PC-9 (cell line): ENCODE measurements around the gene ADCY4. TPM values are rescaled to one million over a fixed set of nuclear protein-coding genes. Genes with fewer than 3 reads are reported as not detected.

ENCODE experiments used
- BruUV-seq: library from RNA; stranded (reverse); fragments of 400-500 nt; replicated peaks from 2 replicates; lab custom pipeline; 2021; lab: Mats Ljungman, UMichigan
- CTCF ChIA-PET: fragments of 300-600 bp; sonication (Branson Sonifier 250); formaldehyde crosslinking; loops from one replicate; lab custom pipeline; 2022; ENCODE audit warnings: antibody characterized with exemption; lab: Charles Lee
- POLR2A ChIA-PET: fragments of 300-600 bp; sonication (Branson Sonifier 250); formaldehyde crosslinking; loops from one replicate; lab custom pipeline; 2022; ENCODE audit warnings: antibody characterized with exemption; ENCODE audit not compliant: unreplicated experiment; lab: Charles Lee
- DNase-seq, 2 experiments: peaks; one replicate each; pipeline versions ENCODE4 v3.0.0 to v3.0.0-alpha.2; 2015 to 2022; ENCODE audit warnings: mixed read lengths in 1 of 2
- H2AFZ ChIP-seq: fragments of 200-600 bp; sonication (generic); 2 replicates; pipeline ENCODE4 v1.8.1; 2017; ENCODE audit warnings: antibody characterized with exemption
- H3F3A ChIP-seq: fragments of 200-600 bp; sonication (generic); 2 replicates; pipeline ENCODE4 v1.8.1; 2017; ENCODE audit warnings: antibody characterized with exemption, mild to moderate bottlenecking, low read depth; ENCODE audit not compliant: insufficient read depth
- H3K27ac ChIP-seq: fragments of 200-600 bp; sonication (generic); 2 replicates; pipeline ENCODE4 v1.6.1; 2016; ENCODE audit warnings: mixed run types
- H3K27me3 ChIP-seq: fragments of 200-600 bp; sonication (generic); 2 replicates; pipeline ENCODE4 v1.6.1; 2016; ENCODE audit warnings: low read depth, mixed run types; ENCODE audit not compliant: insufficient read depth
- H3K36me3 ChIP-seq: fragments of 200-600 bp; sonication (generic); 2 replicates; pipeline ENCODE4 v1.6.1; 2016; ENCODE audit warnings: low read depth, mixed run types
- H3K4me1 ChIP-seq: fragments of 200-600 bp; sonication (generic); replicated peaks from 2 replicates; pipeline ENCODE4 v1.6.1; 2016; ENCODE audit warnings: mixed run types; ENCODE audit not compliant: insufficient read depth
- H3K4me2 ChIP-seq: fragments of 200-600 bp; sonication (generic); 2 replicates; pipeline ENCODE4 v1.6.1; 2017; ENCODE audit warnings: mixed run types
- H3K4me3 ChIP-seq: fragments of 200-600 bp; sonication (generic); 2 replicates; pipeline ENCODE4 v1.6.1; 2016; ENCODE audit warnings: mixed run types
- H3K79me2 ChIP-seq: fragments of 200-600 bp; sonication (generic); 2 replicates; pipeline ENCODE4 v1.6.1; 2017; ENCODE audit warnings: low read depth, mixed run types
- H3K9me2 ChIP-seq: fragments of 200-600 bp; sonication (generic); 2 replicates; pipeline ENCODE4 v1.8.1; 2017; ENCODE audit warnings: mild to moderate bottlenecking; ENCODE audit not compliant: insufficient read depth
- H3K9me3 ChIP-seq: fragments of 200-600 bp; sonication (generic); 2 replicates; pipeline ENCODE4 v1.8.1; 2016; ENCODE audit warnings: low read depth; ENCODE audit not compliant: insufficient read depth
- H4K20me1 ChIP-seq: fragments of 200-600 bp; sonication (generic); 2 replicates; pipeline ENCODE4 v1.8.1; 2017; ENCODE audit not compliant: insufficient read depth
- CTCF ChIP-seq: fragments of 200-600 bp; sonication (generic); conservative IDR thresholded peaks from 2 replicates; pipeline ENCODE4 v1.6.1; 2017; ENCODE audit warnings: mixed run types, antibody characterized with exemption, mild to moderate bottlenecking, moderate library complexity
- EZH2 ChIP-seq: fragments of 200-600 bp; sonication (generic); IDR thresholded peaks from 2 replicates; pipeline ENCODE4 v1.8.0; 2017; ENCODE audit warnings: antibody characterized with exemption, low read depth
- intact Hi-C: fragments of 100-400 bp; cut with micrococcal nuclease; formaldehyde crosslinking; loops from one replicate; pipeline ENCODE4 v1.10.0; 2022; ENCODE audit not compliant: unreplicated experiment
- total RNA-seq: library from RNA; stranded (reverse); gene quantifications from 2 replicates; pipeline ENCODE4 v1.2.3, GENCODE V29; 2021

The ADCY4 gene
- total RNA-seq, 1 experiment from 2014 or later = 1.8 TPM

DNA sequence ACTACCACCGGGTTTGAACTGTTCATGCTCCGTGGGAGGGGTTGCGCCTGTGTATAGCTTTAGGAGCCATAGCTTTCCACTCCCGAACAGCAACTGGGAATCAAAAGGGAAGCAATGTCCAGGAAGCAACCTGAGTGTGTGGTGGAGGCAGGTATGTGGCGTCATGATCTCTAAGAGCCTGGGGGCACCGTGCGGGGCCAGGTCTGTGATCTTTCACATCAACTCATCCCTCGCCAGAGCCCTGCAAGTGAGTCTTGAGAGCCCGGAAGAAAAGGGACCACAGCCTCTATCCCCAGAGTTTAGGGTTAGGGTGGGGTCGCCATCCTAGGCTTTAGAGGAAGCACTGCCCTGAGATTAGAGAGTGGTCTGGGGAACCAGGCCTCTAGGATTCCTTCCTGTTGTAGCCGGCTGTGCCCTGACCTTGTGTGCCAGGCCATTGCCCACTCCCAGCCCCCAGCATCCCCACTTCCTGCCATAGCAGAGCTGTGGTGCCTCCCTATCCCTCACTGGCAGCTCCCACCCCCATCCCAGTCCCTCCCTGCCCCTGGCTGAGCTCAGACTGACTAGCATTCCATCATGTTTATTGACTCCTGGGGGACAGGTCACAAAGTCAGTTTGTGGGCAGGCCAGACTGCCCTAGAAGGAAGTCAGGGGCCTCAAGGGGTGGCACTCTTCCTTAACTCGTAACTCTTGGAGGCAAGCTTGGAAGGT, 745 bp upstream of the ADCY4 start:
- H3K4me2 ChIP-seq = no peak overlapping the region
- no peak overlapping the region for H3K4me3 ChIP-seq
- H2AFZ ChIP-seq = no peak overlapping the region
- no peaks in the 10 kb centered on the region for H3K9me2 ChIP-seq
- ChIA-PET POLR2A (interaction anchor here (0.5 to 0.7 kb wide), 2 partner anchors 28 to 90 kb away, joined by 3 to 5 read pairs; partner anchors contain the start of gene CIDEB), CTCF (no interaction called here)
- H3F3A ChIP-seq = no peaks in the 10 kb centered on the region
- H3K36me3 ChIP-seq = no peaks in the 10 kb centered on the region
- H3K9me3 ChIP-seq = no peaks in the 10 kb centered on the region
- no peak for TF ChIP-seq EZH2
- TF ChIP-seq CTCF = no peak
- BruUV-seq = no TSS peak
- DNase-seq = no peak
- H4K20me1 ChIP-seq = no peaks in the 10 kb centered on the region
- peaks cover 3% of the 10 kb centered on the region; the same call in 1 of the 2 replicates for H3K4me1 ChIP-seq
- no peaks in the 10 kb centered on the region for H3K79me2 ChIP-seq
- intact Hi-C loops = no loop called here
- H3K27me3 ChIP-seq = no peaks in the 10 kb centered on the region
- no peak overlapping the region for H3K27ac ChIP-seq

GRCh38 chr14:24332268-24332993, 2.4 kb downstream of the ADCY4 start:
- Histone ChIP-seq H3K9me3 (no peaks in the 10 kb centered on the region), H3K27ac (no peak overlapping the region), H3K36me3 (no peaks in the 10 kb centered on the region), H3K9me2 (no peaks in the 10 kb centered on the region), H3K4me1 (peaks cover 3% of the 10 kb centered on the region; the same call in 1 of the 2 replicates), H3K27me3 (no peaks in the 10 kb centered on the region), H3K4me2 (no peak overlapping the region), H2AFZ (no peak overlapping the region), H3K4me3 (no peak overlapping the region), H3K79me2 (no peaks in the 10 kb centered on the region), H3F3A (no peaks in the 10 kb centered on the region), H4K20me1 (no peaks in the 10 kb centered on the region)
- no peak for TF ChIP-seq EZH2
- TF ChIP-seq CTCF = peak; percentile 45; the same call in 1 of the 2 replicates
- peak in 1 of 2 experiments; percentile 53 for DNase-seq
- ChIA-PET POLR2A (interaction anchor here (0.5 to 1.1 kb wide), 3 partner anchors 73 to 99 kb away, joined by 3 to 5 read pairs (median 3); no protein-coding TSS in a partner anchor), CTCF (interaction anchor here (0.6 to 2.9 kb wide), 6 partner anchors 33 to 110 kb away, joined by 3 to 26 read pairs (median 7); partner anchors contain the start of genes DHRS1, NOP9 and TINF2)
- BruUV-seq = no TSS peak
- intact Hi-C loops = loop anchor here (2.0 kb wide), 1 partner anchor 346 kb away; no protein-coding TSS in a partner anchor

DNA sequence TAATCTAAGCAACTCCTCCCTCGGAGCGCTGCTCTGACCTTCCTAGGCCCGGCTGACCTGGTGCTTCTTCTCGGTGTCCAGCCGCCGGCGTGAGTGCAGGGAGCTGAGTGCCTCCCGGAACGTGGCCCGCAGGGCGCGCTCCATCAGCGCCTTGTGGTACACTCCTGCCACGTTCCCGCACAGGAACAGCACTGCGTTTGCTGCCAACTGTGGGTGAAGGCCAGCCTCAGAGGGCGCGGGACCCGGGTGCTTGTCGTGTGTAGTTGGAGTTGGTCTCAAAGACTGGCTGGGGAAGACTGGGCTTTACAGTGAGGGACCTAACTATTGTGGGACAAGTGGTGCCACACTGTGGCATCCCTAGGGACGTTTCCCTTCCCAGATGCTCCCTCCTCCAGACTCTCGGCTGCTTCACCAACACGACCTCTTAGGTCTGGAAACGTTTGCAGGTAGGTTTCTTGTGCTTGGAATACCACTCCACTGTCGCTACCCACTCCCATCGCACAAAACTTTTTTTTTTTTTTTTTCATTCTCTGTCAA, 3.1 kb downstream of the ADCY4 start:
- BruUV-seq = no TSS peak
- no peaks in the 10 kb centered on the region for H4K20me1 ChIP-seq
- H3K9me3 ChIP-seq = no peaks in the 10 kb centered on the region
- no peak overlapping the region for H2AFZ ChIP-seq
- H3K79me2 ChIP-seq = no peaks in the 10 kb centered on the region
- no peaks in the 10 kb centered on the region for H3F3A ChIP-seq
- TF ChIP-seq EZH2 (no peak), CTCF (no peak)
- no peak overlapping the region for H3K4me2 ChIP-seq
- H3K36me3 ChIP-seq = no peaks in the 10 kb centered on the region
- intact Hi-C loops = loop anchor here (2.0 kb wide), 1 partner anchor 347 kb away; no protein-coding TSS in a partner anchor
- POLR2A ChIA-PET = interaction anchor here (0.6 to 1.1 kb wide), 2 partner anchors 89 to 100 kb away, joined by 3 to 5 read pairs; no protein-coding TSS in a partner anchor
- H3K27ac ChIP-seq = no peak overlapping the region
- no peak for DNase-seq
- no peaks in the 10 kb centered on the region for H3K27me3 ChIP-seq
- H3K9me2 ChIP-seq = no peaks in the 10 kb centered on the region
- CTCF ChIA-PET = interaction anchor here (0.6 to 2.9 kb wide), 5 partner anchors 33 to 110 kb away, joined by 3 to 26 read pairs (median 8); partner anchors contain the start of genes DHRS1, NOP9 and TINF2
- H3K4me3 ChIP-seq = no peak overlapping the region
- peaks cover 3% of the 10 kb centered on the region; the same call in 1 of the 2 replicates for H3K4me1 ChIP-seq
